HG03139 (cell line): ENCODE measurements around the gene ARGLU1.
A peak's percentile ranks its signal among the peaks of the same experiment; 100 is the strongest.
"Not testable (repeated sequence)": the region's sequence is repeated elsewhere in the genome, so short reads cannot be mapped to it uniquely, and the experiment has no call there.

Source experiments
- ATAC-seq: cut with Tn5 transposase; IDR thresholded peaks from one replicate; pipeline ENCODE4 v1.9.1; 2021; ENCODE audit not compliant: unreplicated experiment

The ARGLU1 gene

GRCh38 chr13:106567474-106568298, at the start of gene ARGLU1:
TSS of gene ARGLU1 (minus strand) at chr13:106568137. CDS start at chr13:106567919, 218 bp downstream.
- ATAC-seq = peak; percentile 71

- ATAC-seq = no peak
Measured at GRCh38 chr13:106617561-106617960, 49.6 kb upstream of the ARGLU1 start.

GRCh38 chr13:106616729-106617128, 48.8 kb upstream of the ARGLU1 start:
- no peak for ATAC-seq

GRCh38 chr13:106614874-106615273, 46.9 kb upstream of the ARGLU1 start:
- no peak for ATAC-seq

- no peak for ATAC-seq
Measured at GRCh38 chr13:106612688-106613087, 44.8 kb upstream of the ARGLU1 start.

GRCh38 chr13:106610486-106610885, 42.5 kb upstream of the ARGLU1 start:
- no peak for ATAC-seq

GRCh38 chr13:106609116-106609515, 41.2 kb upstream of the ARGLU1 start:
- ATAC-seq = no peak

- no peak for ATAC-seq
Measured at GRCh38 chr13:106603546-106603945, 35.6 kb upstream of the ARGLU1 start.

- no peak for ATAC-seq
Measured at GRCh38 chr13:106602178-106602577, 34.2 kb upstream of the ARGLU1 start.

GRCh38 chr13:106601489-106601888, 33.6 kb upstream of the ARGLU1 start:
- ATAC-seq = no peak

- not testable (repeated sequence) for ATAC-seq
Measured at GRCh38 chr13:106600798-106601135, 32.8 kb upstream of the ARGLU1 start.

GRCh38 chr13:106599875-106600797, 32.2 kb upstream of the ARGLU1 start:
- no peak for ATAC-seq

GRCh38 chr13:106597749-106598395, 29.9 kb upstream of the ARGLU1 start:
- no peak for ATAC-seq

GRCh38 chr13:106597186-106597585, 29.2 kb upstream of the ARGLU1 start:
- no peak for ATAC-seq

- no peak for ATAC-seq
Measured at GRCh38 chr13:106596275-106596937, 28.5 kb upstream of the ARGLU1 start.

- ATAC-seq = no peak
Measured at GRCh38 chr13:106595625-106596024, 27.7 kb upstream of the ARGLU1 start.

GRCh38 chr13:106594980-106595379, 27.0 kb upstream of the ARGLU1 start:
- ATAC-seq = no peak

- ATAC-seq = no peak
Measured at GRCh38 chr13:106593132-106593531, 25.2 kb upstream of the ARGLU1 start.

- ATAC-seq = no peak
Measured at GRCh38 chr13:106591299-106591698, 23.4 kb upstream of the ARGLU1 start.

- no peak for ATAC-seq
Measured at GRCh38 chr13:106589716-106590115, 21.8 kb upstream of the ARGLU1 start.

- no peak for ATAC-seq
Measured at GRCh38 chr13:106588367-106588766, 20.4 kb upstream of the ARGLU1 start.
